Adrenal gland (tissue), 5 donors: ENCODE measurements around the gene POLE.

Source experiments
- CTCF ChIP-seq, 6 experiments: fragments of 450-650 bp in 4 of 6; fragments of 200-600 bp in 2 of 6; sonication (generic) in 1 of 6; IDR thresholded peaks; 1 replicate in 5 of 6; 2 replicates in 1 of 6; pipeline versions ENCODE4 v1.5.1 to v1.8.0; 2016 to 2021; ENCODE audit warnings: antibody characterized with exemption in 6 of 6, mild to moderate bottlenecking in 2 of 6, moderate library complexity in 1 of 6
- POLR2A ChIP-seq, 2 donors: fragments of 450-650 bp; IDR thresholded peaks; one replicate each; pipeline ENCODE4 v1.6.1; 2017; ENCODE audit warnings: antibody characterized with exemption in 2 of 2, mild to moderate bottlenecking in 2 of 2, moderate library complexity in 1 of 2
- donor health status: DM: no; HTN: no; CAD: no.

GRCh38 chr12:132619386-132620112 is 67.6 kb downstream of the POLE start:
- TF ChIP-seq CTCF (IDR thresholded peaks at IDR 0.05) (no peak), POLR2A (IDR thresholded peaks at IDR 0.05) (no peak)
